HG03280 (cell line): ENCODE data around the gene ALK.

Experiments
- ATAC-seq: cut with Tn5 transposase; IDR thresholded peaks from one replicate; pipeline ENCODE4 v1.9.1; 2021; ENCODE audit warnings: mild to moderate bottlenecking, moderate library complexity; ENCODE audit not compliant: unreplicated experiment

ALK gene

DNA sequence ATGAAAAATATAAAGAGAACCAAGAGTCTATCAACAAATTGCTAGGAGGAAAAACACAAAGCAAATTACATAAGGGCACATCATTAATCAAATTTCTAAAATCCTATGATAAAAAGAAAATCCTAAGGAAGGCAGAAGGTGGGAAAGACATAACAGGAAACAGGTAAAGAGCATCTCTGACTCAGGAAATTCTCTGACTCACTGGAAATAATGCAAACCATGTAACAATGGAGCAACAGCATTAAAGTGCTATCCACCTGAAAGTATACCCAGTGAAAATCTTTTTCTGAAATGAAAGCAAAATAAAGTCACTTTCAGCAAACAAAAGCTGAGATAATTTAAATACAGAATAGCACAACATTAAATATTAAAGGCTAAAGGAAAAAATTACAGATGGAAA is 10.9 kb downstream of the ALK start:
- no peak for ATAC-seq

DNA sequence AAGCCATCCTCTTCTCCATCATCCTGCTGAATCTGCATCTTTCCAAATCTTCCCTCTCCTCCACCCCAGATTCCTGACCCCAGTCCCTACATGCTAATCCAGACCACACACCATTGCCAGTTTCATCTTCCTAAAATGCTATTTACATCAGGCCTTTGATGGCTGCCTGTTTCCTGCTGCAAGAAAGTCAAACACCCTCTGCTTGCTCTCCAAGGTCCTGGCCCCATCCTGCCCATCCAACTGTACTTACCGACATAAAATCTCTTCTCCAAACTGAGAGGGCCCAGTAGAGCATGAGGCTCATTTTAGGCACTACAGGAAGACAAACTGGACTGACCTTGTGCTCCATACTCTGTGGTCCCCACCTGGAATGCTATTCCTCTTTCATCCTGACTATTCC is 19.0 kb downstream of the ALK start:
- no peak for ATAC-seq

DNA sequence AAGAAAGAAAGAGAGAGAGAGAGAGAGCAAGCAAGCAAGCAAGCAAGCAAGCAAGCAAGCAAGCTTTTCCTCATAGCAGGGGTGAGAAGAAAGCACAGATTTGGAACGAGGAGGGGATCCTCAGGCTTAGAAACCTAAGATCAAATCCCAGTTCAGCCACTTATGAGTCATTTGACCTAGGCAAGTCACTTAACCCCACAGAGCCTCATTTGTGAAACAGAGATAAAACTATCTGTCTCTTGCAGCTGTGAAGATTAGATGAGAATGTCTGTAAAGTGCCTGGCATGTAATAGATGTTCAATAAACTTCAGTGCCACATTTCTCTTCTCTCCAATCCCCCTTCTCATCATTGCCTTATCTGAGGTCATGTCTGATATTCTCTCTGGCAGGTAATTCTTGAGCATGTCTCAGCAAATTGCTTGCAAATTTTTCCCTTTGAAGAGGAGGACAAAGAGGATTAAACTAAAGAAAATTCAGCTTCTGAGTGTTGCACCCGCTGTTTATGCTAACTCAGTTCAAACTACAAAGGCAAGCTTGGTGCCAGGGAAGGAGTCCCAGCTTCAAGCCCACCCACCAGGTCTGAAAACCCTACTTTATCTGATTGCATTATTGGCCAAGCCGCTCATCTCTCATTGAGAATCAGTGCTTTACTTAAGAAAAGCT is 20.3 kb downstream of the ALK start:
- no peak for ATAC-seq

DNA sequence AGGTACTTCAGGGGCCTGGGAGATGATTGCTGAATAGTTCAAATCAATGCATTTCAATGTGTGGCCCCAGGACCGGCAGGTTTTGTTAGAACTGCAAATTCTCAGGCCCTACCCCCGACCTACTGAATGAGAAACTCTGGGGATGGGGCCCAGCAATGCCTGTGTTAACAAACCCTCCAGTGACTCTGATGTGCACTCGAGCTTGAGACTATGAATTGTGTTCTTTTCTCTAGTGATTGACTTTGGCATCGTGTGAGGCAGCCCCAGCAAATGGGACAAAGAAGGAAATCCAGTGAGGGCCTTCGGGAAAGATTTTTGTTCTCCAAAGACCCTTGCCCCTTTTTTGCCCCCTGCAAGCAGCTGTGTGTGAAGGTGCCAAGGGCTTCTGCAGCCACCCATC is 22.4 kb downstream of the ALK start:
- no peak for ATAC-seq

DNA sequence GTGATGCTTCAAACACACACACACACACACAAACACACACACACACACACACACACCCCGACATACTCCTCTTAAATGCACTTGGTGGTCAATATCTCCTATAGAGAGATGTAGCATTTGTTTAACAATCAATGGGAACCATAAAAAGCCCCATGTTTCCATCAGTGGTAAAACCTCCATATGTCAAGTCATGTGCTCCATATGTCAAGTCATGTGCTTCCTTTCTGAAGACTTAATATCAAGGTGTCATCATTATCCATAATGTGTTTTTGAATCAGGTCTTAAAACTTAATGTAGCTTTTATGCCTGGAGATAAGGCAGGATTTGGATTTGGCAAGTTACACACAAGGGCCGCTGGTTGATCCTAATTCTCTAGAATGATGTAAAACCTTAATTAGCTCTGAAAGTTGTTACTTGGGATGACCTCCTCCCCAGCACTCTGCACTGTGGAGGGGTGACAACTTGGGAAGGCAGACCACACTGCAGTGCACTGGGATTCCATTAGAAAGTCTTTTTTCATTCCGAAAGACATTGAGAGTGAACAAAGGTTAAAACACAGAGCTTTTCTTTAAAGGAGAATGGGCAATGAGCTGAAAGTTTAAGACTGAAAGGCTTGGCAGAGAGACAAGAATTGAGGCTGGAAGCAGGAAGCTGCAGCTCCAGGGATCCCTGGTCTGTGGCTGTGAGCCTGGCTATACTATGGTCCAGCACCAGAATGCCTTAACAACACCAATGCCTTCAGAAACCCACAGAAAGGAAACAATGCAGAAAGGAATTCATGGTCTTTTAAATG is 26.4 kb downstream of the ALK start:
- no peak for ATAC-seq

DNA sequence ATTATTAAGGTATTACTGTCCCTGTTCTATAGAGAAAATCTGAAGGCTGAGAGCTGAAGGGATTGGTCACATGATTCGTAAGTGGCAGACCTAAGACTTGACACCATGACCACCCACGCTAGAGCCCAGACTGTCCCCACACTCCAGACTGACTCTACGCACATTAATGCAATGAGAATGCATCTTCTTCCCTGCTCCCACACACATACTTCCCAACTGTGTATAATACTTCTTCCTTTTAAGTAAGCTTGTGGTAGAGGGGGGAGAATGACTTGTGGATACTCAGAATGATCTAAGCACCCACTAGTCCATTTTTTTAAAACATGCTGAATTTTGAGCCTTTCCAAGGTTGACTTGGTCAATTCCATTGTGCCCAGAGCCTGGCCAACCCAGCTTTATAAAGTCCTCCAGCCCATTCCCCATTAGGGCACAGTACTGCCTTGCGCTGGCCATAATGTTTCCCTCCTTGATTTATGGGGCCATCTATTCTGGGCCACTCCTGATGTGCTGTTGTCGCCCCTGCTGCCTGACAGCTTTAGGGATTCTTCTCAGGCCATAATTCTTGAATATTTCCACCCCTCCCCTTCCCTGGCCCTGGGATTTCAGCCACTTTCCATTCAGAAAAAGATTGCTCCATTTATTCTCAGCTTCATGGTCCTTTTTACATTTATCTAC is 28.7 kb downstream of the ALK start:
- ATAC-seq: no peak

DNA sequence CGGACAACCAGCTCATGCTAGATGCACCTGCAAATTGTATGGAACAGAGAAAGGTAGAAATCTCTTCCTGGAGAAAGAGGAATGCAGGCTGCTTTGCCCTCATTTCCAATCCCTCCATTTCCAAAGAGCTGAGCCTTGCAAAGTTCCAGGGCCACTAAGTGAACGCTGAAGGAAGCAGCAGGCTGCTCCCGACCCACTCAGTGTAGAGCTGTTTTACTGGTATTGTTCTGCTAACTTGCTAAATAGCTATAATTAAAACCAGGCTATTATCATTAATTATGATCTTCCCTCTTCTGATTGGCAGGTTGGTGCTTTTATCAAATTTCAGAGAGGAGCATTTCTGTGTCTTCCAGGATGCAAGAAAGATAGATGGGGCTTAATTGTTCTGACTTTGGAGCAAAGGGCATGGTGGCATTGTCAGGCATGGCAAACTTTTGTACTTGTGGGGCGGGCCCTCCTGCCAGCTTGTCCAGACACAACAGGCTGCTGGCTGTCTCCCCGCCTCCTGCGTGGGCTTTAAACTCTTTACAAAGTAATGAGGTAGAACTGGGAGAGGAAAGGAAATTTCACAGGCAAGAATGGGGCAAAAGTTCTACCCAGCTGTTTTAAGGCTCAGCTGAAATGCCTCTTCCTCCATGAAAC is 40.2 kb downstream of the ALK start:
- no peak for ATAC-seq

DNA sequence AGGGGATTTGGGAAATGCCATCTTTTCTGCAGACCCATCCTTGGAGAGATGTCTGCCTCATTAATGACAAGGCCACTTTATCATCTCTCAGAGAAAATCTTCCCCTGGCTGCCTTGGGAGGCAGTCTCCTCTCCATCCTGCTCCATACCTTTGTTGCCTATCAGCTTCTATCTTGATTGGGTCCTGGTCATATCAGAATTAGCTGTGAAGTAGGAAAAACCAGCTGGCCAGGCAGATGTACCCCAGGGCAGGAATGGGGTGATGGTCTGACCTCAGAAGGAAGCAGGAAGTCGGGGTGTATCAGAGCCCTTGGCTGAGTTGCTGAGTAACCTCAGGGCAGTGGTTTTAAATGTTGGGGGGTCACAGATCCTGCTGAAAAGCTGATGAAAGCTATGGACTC is 41.3 kb downstream of the ALK start:
- no peak for ATAC-seq

DNA sequence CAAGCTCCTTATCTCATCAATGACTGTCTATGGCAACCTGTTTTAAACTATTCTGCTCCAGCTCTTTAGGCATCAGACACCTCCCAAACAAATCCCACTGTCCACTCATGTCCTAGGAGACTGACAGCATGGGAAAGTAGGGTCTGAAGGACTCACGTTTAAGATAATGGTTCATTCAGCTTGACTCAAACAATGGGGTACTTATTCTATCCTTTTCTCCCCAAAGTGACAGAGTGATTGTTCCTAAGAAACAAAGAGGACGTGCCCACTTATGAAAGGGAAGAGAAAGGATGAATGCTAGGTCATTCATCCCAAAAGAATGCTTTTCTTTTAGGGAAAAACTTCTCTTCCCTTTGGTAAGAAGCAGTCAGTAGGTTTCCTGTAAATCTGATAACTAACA is 41.9 kb downstream of the ALK start:
- ATAC-seq: no peak

DNA sequence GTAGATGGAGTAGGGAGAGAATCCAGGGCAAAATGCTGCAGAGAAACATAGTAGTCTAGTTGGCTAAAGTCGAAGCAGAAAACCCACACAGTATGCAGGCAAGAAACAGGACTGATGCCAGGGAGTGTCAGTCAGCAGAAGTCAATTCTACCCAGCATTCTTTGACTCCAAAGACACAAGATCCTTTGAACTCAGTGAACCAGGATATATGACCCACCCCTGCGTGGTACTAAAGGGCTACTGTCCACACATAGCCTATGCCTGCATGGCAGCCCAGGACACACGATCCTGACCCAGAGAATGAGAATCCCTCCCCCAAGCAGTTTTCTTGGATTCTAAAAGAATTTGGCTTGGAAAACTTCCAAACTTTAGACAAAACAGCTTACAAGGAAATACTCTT is 42.5 kb downstream of the ALK start:
- no peak for ATAC-seq

DNA sequence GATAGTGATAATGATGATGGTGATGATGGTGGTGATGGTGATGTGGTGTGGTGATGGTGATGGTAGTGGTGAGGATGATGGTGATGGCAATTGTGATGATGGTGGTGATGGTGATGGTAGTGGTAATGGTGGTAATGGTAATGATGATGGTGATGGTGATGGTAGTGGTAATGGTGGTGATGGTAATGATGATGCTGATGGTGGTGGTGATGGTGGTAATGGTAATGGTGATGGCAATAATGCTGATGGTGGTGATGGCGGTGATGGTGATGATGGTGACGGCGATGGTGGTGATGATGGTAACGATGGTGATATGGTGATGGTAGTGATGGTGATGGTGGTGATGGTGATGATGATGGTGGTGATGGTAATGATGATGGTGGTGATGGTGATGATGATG is 45.0 kb downstream of the ALK start:
- ATAC-seq: no peak

DNA sequence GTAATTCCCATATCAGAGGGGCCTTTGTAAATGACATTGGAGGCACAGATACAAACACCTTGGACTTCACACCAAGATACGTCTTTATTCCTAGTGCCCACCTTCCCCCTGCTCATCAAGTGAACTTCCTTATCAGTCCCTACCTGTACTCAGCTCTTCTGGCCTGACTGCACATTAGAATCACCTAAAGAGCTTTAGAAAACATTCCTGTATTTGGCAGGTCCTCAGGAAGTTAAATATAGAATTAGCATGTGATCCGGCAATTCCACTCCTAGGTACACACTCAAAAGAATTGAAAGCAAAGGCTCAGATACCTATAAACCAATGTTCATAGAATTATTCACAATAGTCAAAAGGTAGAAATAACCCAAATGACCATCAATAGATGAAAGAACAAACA is 46.6 kb downstream of the ALK start:
- no peak for ATAC-seq

DNA sequence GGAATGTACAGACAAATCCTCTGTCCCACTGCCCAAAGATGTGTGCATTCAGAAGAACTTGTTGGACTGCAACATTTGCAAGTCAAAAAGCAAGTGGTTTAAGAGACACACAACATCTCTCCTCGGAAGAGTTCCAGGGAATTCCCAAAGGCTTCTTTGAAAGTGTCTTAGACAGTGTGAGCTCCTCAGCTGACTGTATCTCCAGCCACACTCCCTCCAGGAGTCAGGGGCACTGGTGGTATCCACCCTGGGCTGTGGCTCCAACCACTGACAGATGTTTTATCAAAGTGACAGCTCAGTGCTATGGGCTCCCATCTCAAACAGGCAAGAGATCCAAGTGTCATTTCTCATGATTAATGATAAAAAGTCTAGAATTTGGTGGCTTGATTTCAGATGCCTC is 48.5 kb downstream of the ALK start:
- no peak for ATAC-seq

DNA sequence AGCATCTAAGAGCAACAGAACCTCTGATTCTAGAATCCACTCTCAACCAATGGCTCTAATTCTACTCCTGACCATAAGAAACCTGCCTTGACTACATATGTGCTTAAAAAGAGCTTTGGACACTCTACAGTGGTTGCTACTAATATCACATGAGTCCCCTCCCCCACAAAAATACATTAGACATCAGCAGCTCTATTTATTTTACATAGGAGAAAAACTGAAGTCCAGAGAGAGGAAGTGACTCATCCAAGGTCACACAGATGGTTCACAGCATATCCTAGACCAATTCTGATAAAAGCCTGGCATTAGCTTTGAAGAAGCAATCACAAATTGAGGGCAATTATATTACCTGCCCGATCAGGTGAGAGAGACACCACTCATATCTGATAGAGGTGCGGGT is 49.8 kb downstream of the ALK start:
- no peak for ATAC-seq

DNA sequence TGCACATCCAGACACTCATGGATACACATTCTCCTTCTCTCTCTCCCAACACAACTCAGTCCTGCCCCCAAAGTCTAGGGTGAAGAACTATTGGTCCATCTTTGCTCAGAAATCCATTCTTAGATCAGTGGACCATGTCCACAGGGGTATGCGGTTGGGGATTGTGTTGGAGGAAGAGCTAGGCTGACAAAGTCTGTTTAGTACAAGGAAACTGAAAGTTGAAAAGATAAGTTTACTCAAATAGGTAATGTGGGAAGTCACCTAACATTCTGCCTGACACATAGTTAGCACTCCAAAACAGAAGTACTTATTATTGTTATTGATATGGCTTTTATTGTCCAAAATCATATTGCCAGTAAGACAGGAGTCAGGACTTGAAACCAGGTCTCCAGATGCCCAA is 55.9 kb downstream of the ALK start:
- ATAC-seq: no peak

DNA sequence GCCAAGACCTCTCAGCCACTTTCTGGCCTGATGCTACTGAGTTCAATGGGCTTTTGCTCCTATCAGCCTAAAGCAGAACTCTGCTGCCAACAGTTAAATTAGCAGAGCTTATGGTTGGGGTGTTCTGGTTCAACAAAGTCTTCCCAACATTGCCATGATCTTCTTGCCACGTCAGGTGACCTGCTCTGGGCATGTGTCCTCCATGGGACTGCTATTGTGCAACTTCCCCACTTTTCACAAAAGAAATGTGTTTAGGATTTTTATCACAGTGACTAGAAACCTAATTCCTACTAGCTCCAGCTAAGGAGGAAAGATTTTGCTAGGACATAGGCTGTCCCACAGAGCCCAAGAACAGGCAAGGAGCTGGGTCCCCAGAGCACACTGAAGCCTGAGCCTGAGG is 56.4 kb downstream of the ALK start:
- ATAC-seq: no peak

DNA sequence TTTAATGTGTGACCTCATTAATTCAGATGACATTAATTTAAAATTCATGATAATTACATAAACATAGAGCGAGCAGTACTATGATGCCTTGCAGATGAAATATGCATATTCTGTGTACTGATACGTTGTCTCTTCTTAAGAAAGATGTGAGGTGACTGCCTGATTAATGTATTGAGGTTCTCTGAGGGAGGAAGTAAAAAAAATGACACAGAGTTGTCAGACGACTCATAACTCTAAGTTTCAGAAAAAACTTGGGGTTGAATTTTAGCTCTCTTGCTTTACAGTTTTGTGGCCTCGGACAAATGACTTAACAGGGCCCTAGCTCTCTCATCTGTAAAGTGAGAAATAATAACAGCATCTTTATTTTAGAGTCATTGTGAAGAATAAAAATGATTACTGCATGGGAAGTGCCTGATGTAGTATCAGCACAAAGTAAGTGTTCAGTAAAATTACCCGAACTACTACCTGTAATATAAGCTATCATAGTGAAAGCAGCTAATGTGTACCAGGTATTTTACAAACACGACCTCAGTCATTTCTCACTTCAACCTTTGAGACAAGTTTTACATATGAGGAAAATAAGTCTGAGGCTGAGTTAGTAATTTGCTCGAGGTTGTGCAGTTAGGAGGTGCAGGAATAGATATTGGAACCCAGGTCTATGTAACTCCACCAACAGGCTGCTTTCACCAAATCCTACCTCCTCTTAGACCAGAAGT is 65.3 kb downstream of the ALK start:
- ATAC-seq: no peak

DNA sequence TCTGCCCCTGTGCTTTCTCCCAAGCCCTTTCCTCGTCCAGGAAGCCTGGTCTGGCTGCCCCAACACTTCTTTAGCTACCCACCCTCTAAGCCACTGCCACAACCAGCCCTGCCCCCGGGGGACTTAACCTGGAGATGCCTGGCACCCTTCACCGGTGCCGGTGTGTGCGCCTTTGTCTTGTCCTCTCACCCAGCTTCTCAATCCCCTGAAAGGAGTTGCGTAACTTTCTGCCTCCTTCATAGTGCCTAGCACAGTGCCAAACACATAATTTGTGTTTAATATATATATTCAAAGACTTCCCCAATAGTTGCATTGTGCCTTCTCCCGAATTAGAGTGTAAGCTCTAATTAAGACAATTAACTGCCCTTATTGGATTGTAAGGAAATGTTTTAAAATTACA is 70.6 kb downstream of the ALK start:
- ATAC-seq: no peak

DNA sequence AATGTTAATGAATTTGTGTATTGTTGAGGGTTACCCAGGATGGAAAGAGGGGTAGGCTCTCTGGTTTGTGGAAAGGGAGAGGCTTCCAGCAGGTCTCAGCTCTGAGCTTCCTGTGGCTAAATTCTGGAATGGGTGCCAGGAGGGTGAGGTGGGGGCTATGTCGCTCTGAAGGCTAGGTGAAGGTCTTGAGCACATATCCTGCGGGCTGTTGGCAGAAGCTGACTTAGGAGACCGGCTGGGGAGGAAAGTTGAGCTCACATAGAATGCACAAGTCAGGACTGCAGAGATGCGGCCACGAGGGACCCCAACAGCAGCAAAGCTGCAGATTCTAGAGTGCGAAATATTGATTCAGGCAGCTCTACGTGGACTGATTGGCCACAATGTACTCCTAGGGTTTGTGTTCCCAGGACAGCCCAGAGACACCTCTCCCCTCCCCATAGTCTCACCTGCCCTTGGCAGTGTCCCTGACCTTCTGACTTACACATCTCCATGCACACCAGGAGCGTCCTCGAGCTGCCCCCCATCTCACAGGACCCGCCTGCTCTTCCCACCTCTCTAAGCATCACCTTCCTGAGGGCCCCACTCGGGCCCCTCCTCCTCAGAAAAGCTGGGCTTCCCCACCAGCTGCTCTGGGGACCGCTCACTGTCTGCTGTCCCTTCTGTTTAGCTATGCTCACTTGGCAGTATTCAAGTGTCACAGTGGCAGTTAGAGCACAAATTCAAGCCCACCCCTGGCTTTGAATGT is 72.6 kb downstream of the ALK start:
- ATAC-seq: no peak

DNA sequence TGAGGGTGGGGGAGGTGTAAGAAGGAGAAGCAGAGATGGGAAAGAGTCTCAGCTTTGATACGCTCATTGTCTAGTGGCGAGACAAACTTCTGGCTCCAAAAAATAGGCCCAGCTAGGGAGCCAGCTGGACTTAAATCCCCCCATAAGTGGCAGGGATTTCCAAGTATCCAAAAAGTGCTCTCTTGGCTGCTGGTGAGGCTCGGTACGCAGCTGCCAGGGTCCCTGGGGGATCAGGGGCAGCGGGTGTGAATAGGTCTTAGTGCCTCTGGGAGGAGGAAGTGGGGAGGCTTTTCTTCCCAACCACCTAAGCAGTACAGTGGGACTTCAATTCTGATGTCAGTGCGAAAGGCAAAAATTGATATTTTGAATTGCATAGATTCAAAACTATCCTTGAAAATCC is 73.5 kb downstream of the ALK start:
- ATAC-seq: no peak
